Measurements from ENCODE around the gene LIN7A.
"Not testable (repeated sequence)": the region's sequence is repeated elsewhere in the genome, so short reads cannot be mapped to it uniquely, and the experiment has no call there.

Gene LIN7A

DNA sequence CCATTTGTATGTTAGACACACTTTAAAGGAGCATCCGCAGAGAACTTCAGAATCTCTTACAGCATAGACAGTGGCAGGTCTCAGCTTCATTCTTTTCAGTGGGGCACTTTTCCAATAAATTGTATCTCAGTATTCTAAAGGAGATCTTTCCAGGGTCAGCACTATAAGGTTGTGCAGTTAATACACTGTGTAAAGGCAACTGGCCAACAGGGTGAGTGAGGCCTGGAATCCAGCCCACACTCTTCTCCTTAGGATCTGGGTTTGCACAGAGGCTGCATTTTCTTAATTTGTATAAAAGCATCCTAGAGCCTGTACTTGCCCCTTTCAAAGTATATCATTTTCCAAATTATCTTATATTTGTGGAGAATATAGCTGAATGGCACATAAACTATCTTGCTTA is 126.9 kb downstream of the LIN7A start:
- no peak for DNase-seq (ENCODE audit: low read depth in 2 of 2)

DNA sequence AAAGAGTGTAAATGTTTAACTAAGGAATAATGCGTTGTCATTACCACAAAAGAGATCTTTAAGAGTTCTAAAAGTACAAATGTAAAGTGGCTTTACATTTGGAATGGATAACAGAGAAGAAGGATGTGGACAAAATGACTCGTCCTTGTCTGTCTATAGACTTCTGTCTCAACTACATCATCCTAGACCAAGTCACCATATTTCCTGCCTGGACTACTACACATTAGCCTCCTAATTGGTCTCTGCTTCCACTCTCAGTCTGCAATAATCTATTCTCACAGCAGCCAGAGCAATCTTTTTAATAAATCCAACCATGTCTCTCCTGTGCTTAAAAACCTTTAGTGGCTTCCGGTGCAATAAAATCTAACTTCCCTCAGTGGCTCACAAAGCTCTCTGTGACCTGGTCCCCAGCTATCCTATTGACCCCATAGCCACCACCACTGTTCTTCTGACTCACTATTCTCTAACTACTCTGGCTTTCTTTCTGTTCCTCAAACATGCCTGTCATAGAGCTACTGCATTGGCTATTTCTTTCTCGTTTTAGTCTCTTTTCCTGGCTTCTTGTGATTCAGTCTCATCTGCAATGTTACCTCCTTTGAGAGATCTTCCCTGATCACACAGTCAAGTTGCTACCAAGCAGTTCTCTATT is 130.0 kb downstream of the LIN7A start:
- no peak for DNase-seq (ENCODE audit: low read depth in 2 of 2)

DNA sequence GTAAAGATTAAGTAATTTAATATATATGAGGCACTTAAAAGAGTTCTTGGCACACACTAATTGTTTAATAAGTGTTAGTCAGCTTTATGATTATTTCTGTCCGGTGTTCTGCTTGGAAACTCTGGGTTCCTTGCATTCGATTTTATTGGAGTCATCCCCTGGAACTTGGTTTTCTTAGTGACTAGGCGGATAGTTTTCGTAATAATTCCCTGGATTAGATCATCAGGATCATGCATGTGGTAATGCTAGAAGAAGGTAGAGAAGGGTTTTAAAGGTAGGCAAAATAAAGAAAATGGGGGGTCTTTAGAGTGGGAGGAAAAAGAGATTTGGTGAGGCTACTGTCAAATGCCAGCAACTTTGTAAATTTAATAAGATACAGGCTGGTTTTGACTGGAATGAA is 132.6 kb downstream of the LIN7A start:
- no peak for DNase-seq (ENCODE audit: low read depth in 2 of 2)

DNA sequence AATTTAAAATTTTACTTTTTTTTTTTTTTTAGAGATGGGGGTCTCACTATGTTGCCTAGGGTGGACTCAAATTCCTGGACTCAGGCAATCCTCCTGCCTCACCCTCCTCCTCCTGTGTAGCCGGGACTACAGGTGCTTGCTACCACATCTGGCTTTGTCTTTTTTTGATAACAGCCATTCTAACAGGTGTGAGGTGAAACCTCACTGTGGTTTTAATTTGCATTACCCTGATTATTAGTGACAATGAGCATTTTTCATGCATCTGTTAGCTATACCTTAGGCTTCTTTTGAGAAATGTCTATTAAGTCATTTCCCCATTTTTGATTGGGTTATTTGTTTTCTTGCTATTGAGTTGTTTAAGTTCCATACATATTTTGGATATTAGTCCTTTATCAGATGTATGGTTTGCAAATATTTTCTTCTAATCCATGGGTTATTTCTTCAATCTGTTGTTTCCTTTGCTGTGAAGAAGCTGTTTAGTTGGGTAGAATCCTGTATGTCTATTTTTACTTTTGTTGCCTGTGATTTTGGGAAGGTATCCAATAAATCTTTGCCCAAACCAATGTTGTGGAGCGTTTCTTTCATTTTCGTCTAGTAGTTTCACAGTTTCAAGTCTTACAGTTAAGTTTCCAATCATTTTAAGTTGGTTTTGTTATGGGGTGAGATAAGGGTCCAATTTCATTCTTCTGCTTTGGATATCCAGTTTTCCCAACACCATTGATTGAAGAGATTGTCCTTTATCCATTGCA is 134.9 kb downstream of the LIN7A start:
- DNase-seq (ENCODE audit: low read depth in 2 of 2): no peak

DNA sequence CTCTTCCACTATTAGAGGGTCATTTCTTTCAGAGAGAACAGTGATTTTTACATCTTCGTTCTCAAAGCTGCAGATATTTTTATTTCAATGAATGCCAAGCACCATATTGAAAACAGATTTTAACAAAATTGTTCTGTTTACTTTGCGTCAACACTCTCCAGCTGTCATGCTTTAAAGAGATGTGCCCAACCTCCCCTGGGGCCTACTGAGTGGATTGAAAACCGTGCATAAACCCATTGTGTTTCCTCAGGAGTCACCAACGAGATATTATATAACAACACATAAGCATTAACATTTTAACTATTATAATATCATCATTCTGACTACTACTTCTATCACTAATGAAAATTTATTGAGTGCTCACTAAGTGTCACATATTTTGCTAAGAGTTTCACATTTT is 139.5 kb downstream of the LIN7A start:
- DNase-seq (ENCODE audit: low read depth in 2 of 2): no peak

DNA sequence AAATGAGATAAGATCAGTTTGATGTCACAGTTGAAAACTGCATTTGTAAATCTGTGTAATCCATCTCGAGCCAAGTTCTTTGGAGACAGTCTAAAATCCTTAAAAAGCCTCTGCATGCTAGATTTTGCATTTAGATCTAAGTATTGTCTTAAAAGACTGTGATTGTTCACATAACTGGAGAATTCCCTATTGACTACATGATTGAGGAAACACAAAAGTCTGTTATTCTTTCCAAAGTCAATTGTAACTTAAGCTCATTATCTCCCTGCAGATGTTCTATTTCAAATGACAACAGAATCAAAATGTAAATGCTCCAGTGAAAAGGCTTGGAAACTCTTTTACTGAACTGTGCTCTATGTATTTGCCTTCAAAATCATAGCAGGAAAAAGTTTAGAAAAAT is 143.2 kb downstream of the LIN7A start:
- no peak for DNase-seq (ENCODE audit: low read depth in 2 of 2)

DNA sequence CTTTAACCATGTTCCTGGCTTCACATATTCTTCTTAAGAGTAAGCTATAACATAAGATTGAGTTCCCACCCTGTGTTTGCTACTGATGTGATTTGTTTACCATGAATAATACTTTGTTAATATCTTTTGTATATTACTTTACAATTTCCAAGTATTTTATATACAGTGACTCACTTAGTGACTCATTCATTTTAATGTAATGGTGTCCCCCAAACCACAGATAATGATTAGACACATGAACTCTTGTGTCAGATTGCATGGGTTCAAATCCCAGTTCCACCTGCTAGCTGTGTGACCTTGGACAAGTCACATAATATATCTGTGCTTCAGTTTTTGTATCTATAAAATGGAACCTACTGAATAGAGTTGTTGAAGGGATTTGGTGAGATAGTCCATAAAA is 144.9 kb downstream of the LIN7A start:
- no peak for DNase-seq (ENCODE audit: low read depth in 2 of 2)

DNA sequence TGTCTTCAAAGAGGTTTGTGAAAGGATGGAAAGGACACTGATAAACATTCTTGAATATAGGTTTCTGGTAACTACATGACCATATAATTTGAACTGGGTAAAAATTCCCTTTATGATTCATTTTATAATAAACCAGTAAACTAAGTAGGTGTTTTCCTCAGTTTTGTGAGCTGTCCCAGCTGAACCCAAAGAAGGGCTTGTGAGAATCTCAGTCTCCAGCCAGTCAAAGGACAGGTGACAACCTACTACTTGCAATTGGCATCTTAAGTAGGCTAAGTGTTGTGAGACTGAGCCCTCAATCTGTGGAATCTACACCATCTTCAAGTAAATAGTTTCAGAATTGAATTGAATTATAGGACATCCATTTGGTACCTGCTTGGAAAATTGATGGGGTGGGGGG is 145.9 kb downstream of the LIN7A start:
- DNase-seq (ENCODE audit: low read depth in 2 of 2): no peak

DNA sequence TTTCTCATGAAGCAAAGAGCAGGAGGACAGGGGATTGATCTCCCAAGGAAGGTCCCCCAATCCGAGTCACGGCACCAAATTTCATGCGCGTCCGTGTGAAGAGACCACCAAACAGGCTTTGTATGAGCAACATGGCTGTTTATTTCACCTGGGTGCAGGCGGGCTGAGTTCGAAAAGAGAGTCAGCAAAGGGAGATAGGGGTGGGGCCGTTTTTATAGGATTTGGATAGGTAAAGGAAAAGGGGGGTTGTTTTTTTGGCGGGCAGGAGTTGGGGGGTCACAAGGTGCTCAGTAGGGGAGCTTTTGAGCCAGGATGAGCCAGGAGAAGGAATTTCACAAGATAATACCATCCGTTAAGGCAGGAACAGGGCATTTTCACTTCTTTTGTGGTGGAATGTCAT is 149.3 kb downstream of the LIN7A start:
- DNase-seq (ENCODE audit: low read depth in 2 of 2): not testable (repeated sequence)

DNA sequence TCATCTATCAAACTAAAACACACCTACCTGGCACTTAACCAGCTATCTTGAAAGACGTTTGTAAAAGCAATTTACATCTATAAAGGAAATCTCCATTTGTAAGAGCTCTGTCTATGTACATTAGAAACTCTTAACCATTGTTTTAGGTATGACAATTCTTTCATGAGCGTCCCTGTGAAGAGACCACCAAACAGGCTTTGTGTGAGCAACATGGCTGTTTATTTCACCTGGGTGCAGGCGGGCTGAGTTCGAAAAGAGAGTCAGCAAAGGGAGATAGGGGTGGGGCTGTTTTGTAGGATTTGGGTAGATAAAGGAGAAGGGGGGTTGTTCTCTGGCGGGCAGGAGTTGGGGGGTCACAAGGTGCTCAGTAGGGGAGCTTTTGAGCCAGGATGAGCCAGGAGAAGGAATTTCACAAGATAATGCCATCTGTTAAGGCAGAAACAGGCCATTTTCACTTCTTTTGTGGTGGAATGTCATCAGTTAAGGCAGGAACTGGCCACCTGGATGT is 154.7 kb downstream of the LIN7A start:
- not testable (repeated sequence) for DNase-seq (ENCODE audit: low read depth in 2 of 2)

DNA sequence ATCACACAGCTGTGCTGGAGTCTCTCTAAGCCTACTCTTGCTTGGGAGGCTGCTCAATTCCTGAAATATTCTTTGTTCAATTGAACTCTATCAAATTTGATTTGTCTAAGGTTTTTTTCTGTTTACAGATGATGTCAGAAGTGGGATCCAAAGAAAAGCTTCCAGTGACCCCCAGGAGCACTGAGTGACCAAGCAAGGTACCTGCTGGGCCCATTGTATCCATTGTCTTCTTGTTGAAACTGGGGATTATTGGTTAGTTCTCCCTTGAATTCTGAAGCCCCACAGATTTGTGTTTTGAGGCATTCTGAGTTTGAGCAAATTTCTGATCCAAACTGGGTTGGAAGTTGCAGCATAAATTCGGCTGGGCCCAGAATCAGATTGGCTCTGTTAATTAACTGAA is 156.4 kb downstream of the LIN7A start:
- no peak for DNase-seq (ENCODE audit: low read depth in 2 of 2)

DNA sequence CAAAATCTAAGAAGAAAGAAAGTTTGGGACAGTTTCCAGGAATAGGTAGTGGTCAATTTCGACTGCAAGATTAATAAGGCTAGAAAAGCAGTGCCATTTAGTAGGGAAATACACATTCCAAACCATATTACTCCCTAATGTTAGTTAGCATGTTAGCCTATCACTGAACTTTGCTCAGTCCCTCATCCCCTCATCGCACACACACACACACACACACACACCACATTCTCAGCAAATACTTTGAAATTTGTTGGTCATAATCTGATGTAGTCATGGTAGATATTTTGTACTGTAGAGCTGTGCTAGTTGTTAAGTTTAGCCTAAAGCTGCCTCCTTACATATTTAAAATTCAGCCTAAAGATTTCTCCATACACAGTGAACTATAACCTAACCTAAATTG is 157.0 kb downstream of the LIN7A start:
- no peak for DNase-seq (ENCODE audit: low read depth in 2 of 2)

DNA sequence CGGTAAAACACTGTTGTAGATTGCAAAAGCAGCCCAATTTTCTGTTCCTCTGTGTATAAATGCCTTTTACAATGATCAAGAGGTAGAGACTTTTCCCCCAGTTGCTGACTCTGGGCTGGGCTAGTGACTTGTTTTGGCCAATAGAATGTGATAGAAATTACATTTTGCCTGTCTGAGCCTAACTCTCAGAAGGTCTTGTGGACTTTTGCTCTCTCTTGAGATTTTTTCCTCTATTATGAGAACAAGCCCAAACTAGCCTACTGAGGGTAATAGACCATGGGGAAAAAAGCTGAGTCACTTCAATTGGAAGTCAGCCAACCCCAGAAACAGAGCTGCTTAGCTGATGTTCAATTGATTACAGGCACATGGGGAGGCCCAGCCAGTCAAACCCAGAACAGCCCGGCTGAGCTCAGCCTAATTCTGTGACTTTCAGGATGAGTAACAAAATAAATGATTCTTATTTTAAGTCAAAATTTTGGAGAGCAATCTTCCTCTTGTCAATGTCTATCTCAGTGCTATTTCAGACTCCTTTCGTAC is 159.7 kb downstream of the LIN7A start:
- peak in 1 of 2 donors; percentile 5 for DNase-seq (ENCODE audit: low read depth in 2 of 2)

DNA sequence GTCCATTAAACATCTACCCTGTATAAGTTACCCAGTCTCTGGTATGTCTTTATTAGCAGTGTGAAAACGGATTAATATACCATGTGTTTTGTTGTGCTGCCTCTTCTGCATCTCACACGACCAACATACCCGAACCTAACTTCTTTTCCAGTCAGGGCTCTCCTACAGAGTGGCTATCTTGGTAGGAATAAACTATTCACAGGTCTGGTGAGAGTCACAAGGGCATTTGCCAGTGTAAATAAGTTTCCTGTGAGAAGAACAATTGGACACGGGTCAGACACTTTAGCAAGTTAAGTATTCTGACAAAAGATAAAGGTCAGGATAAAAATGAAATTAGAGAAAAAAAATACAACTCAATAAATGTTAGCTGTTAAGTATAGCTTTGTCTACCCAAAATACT is 160.1 kb downstream of the LIN7A start:
- DNase-seq (ENCODE audit: low read depth in 2 of 2): no peak

DNA sequence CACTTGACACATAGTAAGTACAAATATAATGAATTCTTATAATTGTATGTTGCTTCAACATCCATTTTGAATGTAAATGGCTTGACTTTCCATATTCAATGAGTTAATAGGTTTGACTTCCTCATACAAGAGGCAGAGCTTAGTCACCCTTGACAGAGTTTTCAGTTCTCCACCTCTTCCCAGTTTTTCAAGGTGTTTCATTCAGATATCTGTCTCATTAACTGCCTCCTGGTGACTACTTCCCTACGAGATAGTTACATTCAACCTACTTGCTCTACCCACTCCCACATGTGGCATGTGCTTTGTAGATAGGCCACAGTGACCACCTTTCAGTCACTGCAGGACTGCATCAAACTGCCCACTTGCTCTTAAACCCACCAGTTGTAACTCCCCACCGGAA is 161.0 kb downstream of the LIN7A start:
- no peak for DNase-seq (ENCODE audit: low read depth in 2 of 2)

DNA sequence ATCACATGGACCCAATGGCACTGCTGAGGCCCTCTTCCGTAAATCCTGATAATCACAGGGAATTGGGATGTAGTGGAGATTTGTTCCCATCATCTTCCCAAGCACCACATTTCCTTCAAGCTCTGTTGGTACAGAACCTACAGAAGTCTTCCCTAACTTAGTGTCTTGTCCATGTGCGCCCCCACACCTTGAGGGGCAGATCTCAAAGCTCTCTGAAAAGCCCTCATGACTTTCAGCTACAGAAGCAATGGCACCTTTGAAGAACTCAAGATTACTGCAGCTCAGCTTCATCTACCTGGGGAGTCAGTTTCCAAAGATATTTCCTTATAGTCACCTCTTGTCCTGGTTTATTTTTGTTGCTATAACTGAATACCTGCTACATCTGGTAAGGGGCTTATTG is 166.8 kb downstream of the LIN7A start:
- DNase-seq (ENCODE audit: low read depth in 2 of 2): no peak

DNA sequence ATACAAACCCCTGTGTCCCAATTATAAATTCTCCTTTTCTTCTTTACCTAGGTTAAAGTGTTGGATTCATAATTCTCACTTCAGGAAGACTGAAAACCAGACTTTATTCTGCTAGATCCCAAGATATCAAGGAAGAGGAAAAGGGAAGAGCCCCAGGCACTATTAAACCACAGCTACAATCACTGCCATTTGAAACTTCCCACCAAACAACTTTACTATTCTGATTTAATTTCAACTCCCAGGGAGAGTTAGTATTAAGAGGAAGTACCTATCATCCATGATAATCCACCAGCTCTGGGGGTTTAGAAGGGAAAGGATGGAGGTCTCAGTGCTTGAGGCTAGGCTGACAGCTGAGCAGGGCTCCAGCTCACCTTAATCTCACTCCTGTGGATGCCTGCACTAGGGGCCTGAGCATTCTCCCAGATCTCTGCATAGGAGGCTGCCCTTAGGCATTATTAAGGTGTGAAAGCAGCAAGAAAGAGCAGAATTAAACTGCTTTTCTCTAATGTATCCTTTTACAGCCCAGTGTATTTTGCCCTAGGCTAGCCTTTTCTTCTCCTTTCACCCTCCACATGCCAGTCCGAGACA is 168.1 kb downstream of the LIN7A start:
- DNase-seq (ENCODE audit: low read depth in 2 of 2): no peak

DNA sequence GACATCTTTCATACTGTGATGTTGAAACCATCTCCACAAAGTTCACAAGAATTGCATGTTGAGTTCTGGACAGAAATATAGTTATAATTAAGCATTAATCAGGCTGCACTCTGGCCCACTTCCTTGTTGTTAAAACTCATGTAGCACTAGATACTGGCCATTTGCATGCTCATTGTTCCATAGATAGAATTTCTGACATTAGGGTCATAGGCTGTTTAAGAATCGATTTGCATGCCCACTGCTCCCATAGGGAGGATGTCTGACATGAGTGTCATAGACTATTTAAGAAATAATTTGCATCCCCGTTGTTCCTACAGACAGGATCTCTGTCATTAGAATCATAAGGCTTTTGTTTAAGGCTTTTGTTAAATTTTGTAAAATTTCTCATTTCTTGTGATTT is 170.8 kb downstream of the LIN7A start:
- DNase-seq (ENCODE audit: low read depth in 2 of 2): no peak

DNA sequence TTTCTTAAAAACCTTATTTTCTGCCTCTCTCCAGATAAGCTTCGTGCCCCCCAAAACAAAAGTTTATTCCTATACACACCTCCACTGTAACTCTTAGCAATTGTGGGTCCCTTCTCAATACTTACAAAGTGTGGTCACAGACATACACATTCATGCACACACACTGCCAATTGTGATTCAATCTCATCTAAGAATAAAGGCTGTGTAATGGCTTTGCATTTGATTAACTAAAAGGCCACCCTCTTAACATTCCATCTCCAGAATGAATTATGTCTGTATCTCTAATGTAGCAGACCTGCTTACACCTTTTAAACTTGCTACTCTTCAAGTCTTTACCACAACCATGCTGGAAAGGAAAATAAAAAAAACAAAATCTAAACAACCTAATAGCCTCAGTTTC is 171.5 kb downstream of the LIN7A start:
- DNase-seq (ENCODE audit: low read depth in 2 of 2): no peak

DNA sequence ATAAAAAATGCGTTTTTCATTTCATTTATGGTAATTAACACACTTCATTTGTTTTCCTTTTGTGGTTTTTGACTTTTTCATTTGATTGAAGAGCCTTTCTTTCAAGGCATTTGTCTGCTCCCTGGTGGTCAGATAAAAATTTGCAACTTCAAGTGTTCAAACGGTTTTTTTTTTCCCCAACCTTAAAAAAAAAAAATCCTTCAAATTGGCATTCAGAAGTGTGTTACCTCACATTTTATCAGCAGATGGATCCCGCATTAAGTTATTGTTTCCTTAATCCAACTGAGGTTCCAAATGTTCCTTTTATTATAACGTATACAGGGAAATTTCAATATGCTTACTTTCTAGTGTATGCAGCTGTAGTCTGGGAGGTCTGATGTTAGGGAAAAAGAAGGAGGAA is 173.9 kb downstream of the LIN7A start:
- no peak for DNase-seq (ENCODE audit: low read depth in 2 of 2)

DNA sequence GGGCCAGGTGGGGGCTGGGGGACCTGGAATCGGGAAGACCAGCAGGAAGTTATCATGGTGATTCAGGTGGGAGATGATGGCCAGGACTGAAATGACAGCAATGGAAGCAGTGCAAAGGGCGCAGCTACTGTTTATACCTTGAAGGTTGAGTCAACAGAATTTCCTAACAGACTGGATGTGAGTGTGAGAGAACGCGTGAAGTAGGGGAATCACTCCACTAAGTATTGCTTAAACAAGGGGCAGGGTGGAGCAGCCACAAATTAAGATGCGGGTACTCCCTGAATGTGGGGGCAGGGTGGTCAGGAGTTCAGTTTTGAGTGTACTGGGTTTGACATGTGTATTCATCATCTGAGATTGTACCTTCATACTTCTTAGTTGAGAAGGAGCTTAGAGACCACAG is 175.9 kb downstream of the LIN7A start:
- DNase-seq (ENCODE audit: low read depth in 2 of 2): no peak

DNA sequence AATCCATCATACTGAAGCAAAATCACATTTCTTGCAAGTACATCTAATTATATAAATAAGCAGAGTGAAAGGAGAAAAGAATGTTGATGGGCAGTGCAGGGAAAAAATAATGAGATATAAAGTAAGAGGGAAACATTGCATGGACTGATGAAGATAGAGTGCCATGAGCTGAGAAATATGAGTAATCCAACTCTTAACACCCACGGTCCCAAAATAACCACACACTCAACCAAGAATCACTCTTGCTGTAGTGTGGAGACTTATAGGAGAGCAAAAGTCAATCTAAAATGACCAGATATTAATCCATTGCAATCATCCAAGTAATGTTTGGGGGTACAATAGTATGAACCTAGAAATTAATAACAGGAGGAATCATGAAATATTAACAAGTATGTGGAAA is 180.9 kb downstream of the LIN7A start:
- DNase-seq (ENCODE audit: low read depth in 2 of 2): no peak

DNA sequence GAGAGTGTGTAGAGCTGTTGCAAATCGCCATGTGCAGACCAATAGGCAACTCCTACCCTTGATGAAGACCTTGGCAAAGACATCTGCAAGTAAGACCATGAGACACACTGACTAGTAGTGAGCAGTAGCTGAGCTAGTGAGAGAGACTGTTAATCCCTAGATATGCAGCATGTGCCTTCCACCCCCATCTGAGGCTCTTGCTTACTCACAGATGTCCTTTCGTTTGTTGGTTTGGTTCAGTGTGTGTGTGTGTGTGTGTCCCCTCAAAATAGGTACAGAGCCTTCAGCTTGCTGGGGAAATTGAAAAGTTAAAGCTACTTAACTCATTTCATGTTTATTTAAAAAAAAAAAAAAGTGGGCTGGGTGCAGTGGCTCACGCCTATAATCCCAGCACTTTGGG is 183.5 kb downstream of the LIN7A start:
- DNase-seq (ENCODE audit: low read depth in 2 of 2): no peak
